ENCODE results near the gene ILF3. TPM values are rescaled to one million over a fixed set of nuclear protein-coding genes. Genes with fewer than 3 reads are reported as not detected.

ILF3 gene
- total RNA-seq, 3 donors from 2014 or later (not counting 1 experiment from before 2014, with no cell fraction given) = 329 to 365 (median 332) TPM

DNA sequence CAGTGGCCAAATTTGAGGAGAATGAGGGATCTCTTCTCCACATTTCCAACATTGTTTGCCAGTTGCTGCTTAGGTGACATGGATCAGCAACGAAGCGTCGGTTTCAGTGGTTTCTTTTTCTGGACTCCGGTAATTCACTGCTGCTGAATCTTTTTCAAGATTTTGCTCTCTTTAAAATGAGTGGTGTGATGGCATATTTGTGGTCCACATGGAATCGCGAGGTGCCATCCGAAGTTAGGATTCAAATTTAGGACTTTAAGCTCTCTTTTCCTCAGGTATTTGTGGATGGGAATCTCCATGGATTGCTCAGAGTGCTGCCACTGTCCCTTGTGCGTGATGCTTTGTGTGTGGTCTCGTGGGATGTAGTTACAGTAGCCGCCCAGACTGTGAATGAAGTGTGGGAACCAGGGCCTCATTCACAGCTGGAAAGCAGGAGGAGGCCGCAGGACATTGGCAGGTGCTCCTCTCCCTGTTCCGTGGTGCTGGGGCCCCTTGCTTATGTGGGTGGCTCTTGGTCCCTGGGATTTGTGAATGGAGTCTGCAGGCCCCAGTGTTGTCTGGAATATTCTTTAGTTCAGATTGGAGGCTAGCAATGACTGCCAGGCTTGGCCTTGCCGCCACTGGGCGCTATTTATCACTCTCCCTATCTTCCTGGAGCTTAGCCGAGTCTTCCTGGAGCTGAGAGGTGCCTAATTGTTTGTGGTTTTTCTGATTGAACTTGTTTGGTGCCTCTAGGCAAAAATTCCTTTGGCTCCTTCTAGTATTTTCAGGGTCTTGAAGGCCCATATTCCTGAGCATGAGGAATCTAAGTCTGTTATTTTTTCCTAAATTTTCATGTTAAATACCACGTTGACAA lies 1.5 kb downstream of the ILF3 start:
- DNase-seq = peak in 1 of 2 donors; percentile 36
- 7% methylated on average over 16 of the region's 16 CpGs for WGBS (ENCODE audit: insufficient coverage)
- no peaks in the 10 kb centered on the region for H3K27me3 Mint-ChIP-seq (ENCODE audit: low read depth in 2 of 2)

GRCh38 chr19:10660346-10660745 lies 6.2 kb downstream of the ILF3 start:
- intact Hi-C loops (cut with micrococcal nuclease) = no loop called here
- H3K27ac Mint-ChIP-seq = peak overlapping the region in 1 of 2 donors; percentile 43
- ATAC-seq = no peak
- Histone ChIP-seq H3K27ac (ENCODE audit: low read length) (no peak overlapping the region), H3K27me3 (ENCODE audit: control insufficient read depth, insufficient read depth, low read length) (no peaks in the 10 kb centered on the region), H3K9me3 (ENCODE audit: control insufficient read depth, insufficient read depth, low read length) (no peaks in the 10 kb centered on the region), H3K36me3 (ENCODE audit: control insufficient read depth, insufficient read depth, low read length) (peaks cover 7% of the 10 kb centered on the region), H3K4me3 (ENCODE audit: low read length) (no peak overlapping the region), H3K4me1 (ENCODE audit: control insufficient read depth, insufficient read depth, low read length) (peaks cover 43% of the 10 kb centered on the region)
- H3K4me1 Mint-ChIP-seq = peaks cover 40 to 44% of the 10 kb centered on the region in 2 donors
- 87% methylated on average over 5 of the region's 5 CpGs for WGBS (ENCODE audit: insufficient coverage)
- H3K27me3 Mint-ChIP-seq (ENCODE audit: low read depth in 2 of 2) = no peaks in the 10 kb centered on the region
- H3K36me3 Mint-ChIP-seq = no peaks in the 10 kb centered on the region
- no peak overlapping the region for H3K4me3 Mint-ChIP-seq
- no peaks in the 10 kb centered on the region for H3K9me3 Mint-ChIP-seq
- no peak for DNase-seq
- TF ChIP-seq, protein P1, sequence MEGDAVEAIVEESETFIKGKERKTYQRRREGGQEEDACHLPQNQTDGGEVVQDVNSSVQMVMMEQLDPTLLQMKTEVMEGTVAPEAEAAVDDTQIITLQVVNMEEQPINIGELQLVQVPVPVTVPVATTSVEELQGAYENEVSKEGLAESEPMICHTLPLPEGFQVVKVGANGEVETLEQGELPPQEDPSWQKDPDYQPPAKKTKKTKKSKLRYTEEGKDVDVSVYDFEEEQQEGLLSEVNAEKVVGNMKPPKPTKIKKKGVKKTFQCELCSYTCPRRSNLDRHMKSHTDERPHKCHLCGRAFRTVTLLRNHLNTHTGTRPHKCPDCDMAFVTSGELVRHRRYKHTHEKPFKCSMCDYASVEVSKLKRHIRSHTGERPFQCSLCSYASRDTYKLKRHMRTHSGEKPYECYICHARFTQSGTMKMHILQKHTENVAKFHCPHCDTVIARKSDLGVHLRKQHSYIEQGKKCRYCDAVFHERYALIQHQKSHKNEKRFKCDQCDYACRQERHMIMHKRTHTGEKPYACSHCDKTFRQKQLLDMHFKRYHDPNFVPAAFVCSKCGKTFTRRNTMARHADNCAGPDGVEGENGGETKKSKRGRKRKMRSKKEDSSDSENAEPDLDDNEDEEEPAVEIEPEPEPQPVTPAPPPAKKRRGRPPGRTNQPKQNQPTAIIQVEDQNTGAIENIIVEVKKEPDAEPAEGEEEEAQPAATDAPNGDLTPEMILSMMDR (IDR thresholded peaks at IDR 0.05) = no peak

More for the DNA sequence above, 1.5 kb downstream of the ILF3 start:
- ATAC-seq = no peak
- peak overlapping the region; percentile 82 for H3K4me3 ChIP-seq (ENCODE audit: low read length)
- H3K27ac ChIP-seq (ENCODE audit: low read length) = peak overlapping the region; percentile 77
- no peaks in the 10 kb centered on the region for H3K9me3 ChIP-seq (ENCODE audit: control insufficient read depth, insufficient read depth, low read length)
- Mint-ChIP-seq H3K4me1 (peaks cover 40 to 47% of the 10 kb centered on the region in 2 donors), H3K36me3 (no peaks in the 10 kb centered on the region), H3K27ac (peak overlapping the region; percentile 97 to 98), H3K4me3 (peak overlapping the region; percentile 91), H3K9me3 (no peaks in the 10 kb centered on the region)
- intact Hi-C loops (cut with micrococcal nuclease) = loop anchor here (5.0 kb wide), 1 partner anchor 42 kb away; no protein-coding TSS in a partner anchor
- no peaks in the 10 kb centered on the region for H3K27me3 ChIP-seq (ENCODE audit: control insufficient read depth, insufficient read depth, low read length)
- peaks cover 7% of the 10 kb centered on the region for H3K36me3 ChIP-seq (ENCODE audit: control insufficient read depth, insufficient read depth, low read length)
- TF ChIP-seq, protein P1 (IDR thresholded peaks at IDR 0.05) = no peak
- peaks cover 48% of the 10 kb centered on the region for H3K4me1 ChIP-seq (ENCODE audit: control insufficient read depth, insufficient read depth, low read length)

DNA sequence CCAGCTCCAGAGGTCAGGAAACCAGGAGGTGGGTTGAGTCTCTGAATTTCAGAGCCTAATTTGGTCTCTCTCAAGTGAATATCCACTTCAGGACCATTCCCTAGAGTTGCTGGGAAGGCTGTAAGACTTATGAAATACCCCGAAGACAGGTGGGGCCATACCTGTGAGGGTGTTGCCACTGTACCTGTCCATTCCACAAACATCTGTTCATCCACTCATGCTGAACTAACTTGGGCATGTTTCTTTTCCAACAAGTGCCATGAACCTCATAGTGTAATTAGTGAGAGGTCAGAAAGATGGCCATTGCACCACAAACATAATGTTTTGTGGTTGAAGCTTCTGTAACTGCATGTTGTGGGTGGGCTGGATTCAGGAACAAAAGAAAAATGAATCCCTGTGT lies 7.8 kb downstream of the ILF3 start:
- TF ChIP-seq, protein P1 (IDR thresholded peaks at IDR 0.05) = no peak
- Histone ChIP-seq H3K36me3 (ENCODE audit: control insufficient read depth, insufficient read depth, low read length) (peaks cover 7% of the 10 kb centered on the region), H3K4me3 (ENCODE audit: low read length) (no peak overlapping the region), H3K27ac (ENCODE audit: low read length) (no peak overlapping the region), H3K4me1 (ENCODE audit: control insufficient read depth, insufficient read depth, low read length) (peaks cover 34% of the 10 kb centered on the region), H3K9me3 (ENCODE audit: control insufficient read depth, insufficient read depth, low read length) (no peaks in the 10 kb centered on the region), H3K27me3 (ENCODE audit: control insufficient read depth, insufficient read depth, low read length) (no peaks in the 10 kb centered on the region)
- no peaks in the 10 kb centered on the region for H3K36me3 Mint-ChIP-seq
- intact Hi-C loops (cut with micrococcal nuclease) = no loop called here
- DNase-seq (no peak), ATAC-seq (no peak)
- H3K9me3 Mint-ChIP-seq = no peaks in the 10 kb centered on the region
- peaks cover 26 to 30% of the 10 kb centered on the region in 2 donors for H3K4me1 Mint-ChIP-seq
- H3K27me3 Mint-ChIP-seq (ENCODE audit: low read depth in 2 of 2) = no peaks in the 10 kb centered on the region
- WGBS (ENCODE audit: insufficient coverage) = 80% methylated on average over 1 of the region's 1 CpG
- H3K4me3 Mint-ChIP-seq = no peak overlapping the region
- peak overlapping the region in 1 of 2 donors; percentile 67 for H3K27ac Mint-ChIP-seq

All from natural killer cell (primary cell).